GM18498 (cell line): ENCODE results near the gene RCCD1.

ENCODE experiments used
- ATAC-seq: cut with Tn5 transposase; IDR thresholded peaks from one replicate; pipeline ENCODE4 v1.9.1; 2021; ENCODE audit warnings: mild to moderate bottlenecking, moderate library complexity; ENCODE audit not compliant: unreplicated experiment

RCCD1 gene

GRCh38 chr15:90941038-90941437 is 13.6 kb upstream of the RCCD1 start:
- ATAC-seq = no peak

GRCh38 chr15:90942354-90943120 is 12.1 kb upstream of the RCCD1 start:
- ATAC-seq = no peak

GRCh38 chr15:90945091-90945490 is 9.6 kb upstream of the RCCD1 start:
- no peak for ATAC-seq

- ATAC-seq = no peak
Observed at GRCh38 chr15:90946538-90946937, 8.1 kb upstream of the RCCD1 start.

GRCh38 chr15:90946941-90947576 is 7.6 kb upstream of the RCCD1 start:
- ATAC-seq = no peak

GRCh38 chr15:90947577-90948357 is 6.9 kb upstream of the RCCD1 start:
- ATAC-seq = no peak

- ATAC-seq = no peak
Observed at GRCh38 chr15:90948506-90948905, 6.2 kb upstream of the RCCD1 start.

GRCh38 chr15:90949979-90950675 is 4.6 kb upstream of the RCCD1 start:
- ATAC-seq = no peak

- no peak for ATAC-seq
Observed at GRCh38 chr15:90950676-90951075, 4.0 kb upstream of the RCCD1 start.

GRCh38 chr15:90952901-90953677 is 1.6 kb upstream of the RCCD1 start:
- no peak for ATAC-seq

GRCh38 chr15:90953947-90954711 is 555 bp upstream of the RCCD1 start:
- ATAC-seq = no peak

- no peak for ATAC-seq
Observed at GRCh38 chr15:90955624-90956273, 1.1 kb downstream of the RCCD1 start.

- peak; percentile 29 for ATAC-seq
Observed at GRCh38 chr15:90956274-90957030, 1.8 kb downstream of the RCCD1 start.

GRCh38 chr15:90957031-90957790 is 2.5 kb downstream of the RCCD1 start:
- no peak for ATAC-seq

- ATAC-seq = no peak
Observed at GRCh38 chr15:90957791-90958190, 3.1 kb downstream of the RCCD1 start.

GRCh38 chr15:90959028-90959595 is 4.4 kb downstream of the RCCD1 start:
- ATAC-seq = no peak

- no peak for ATAC-seq
Observed at GRCh38 chr15:90959894-90960293, 5.2 kb downstream of the RCCD1 start.
